Upper lobe of left lung (tissue), 6 donors: ENCODE measurements around the gene CDH15. TPM values are rescaled to one million over a fixed set of nuclear protein-coding genes. Genes with fewer than 3 reads are reported as not detected.

Source experiments
- ATAC-seq, 2 donors: fragments of 200-7000 bp; cut with Tn5 transposase; one replicate each; pipeline ENCODE4 v1.9.1; 2022; ENCODE audit warnings: mild to moderate bottlenecking in 2 of 2, moderate library complexity in 2 of 2; ENCODE audit not compliant: low FRiP score in 2 of 2
- DNase-seq, 2 donors: peaks; one replicate each; pipeline ENCODE4 v3.0.0-alpha.2; 2019 to 2020
- H3K27ac ChIP-seq, 4 donors: fragments of 200-600 bp; sonication (generic); one replicate each; pipeline ENCODE4 v1.5.1; 2016 to 2019
- H3K27me3 ChIP-seq, 4 donors: fragments of 200-600 bp; sonication (generic); one replicate each; pipeline ENCODE4 v1.5.1; 2017 to 2019
- H3K36me3 ChIP-seq, 4 donors: fragments of 200-600 bp; sonication (generic); one replicate each; pipeline ENCODE4 v1.5.1; 2016 to 2019
- H3K4me1 ChIP-seq, 4 donors: fragments of 200-600 bp; sonication (generic); one replicate each; pipeline ENCODE4 v1.5.1; 2018 to 2019
- H3K4me3 ChIP-seq, 4 donors: fragments of 200-600 bp; sonication (generic); one replicate each; pipeline ENCODE4 v1.5.1; 2017 to 2019; ENCODE audit warnings: mild to moderate bottlenecking in 2 of 4, moderate library complexity in 1 of 4
- H3K9me3 ChIP-seq, 4 donors: fragments of 200-600 bp; sonication (generic); one replicate each; pipeline ENCODE4 v1.5.1; 2018 to 2019
- CTCF ChIP-seq, 6 experiments: fragments of 450-650 bp in 4 of 6; fragments of 200-600 bp in 2 of 6; sonication (generic) in 2 of 6; IDR thresholded peaks; one replicate each; pipeline ENCODE4 v1.5.1; 2016 to 2019; ENCODE audit warnings: antibody characterized with exemption in 6 of 6
- EP300 ChIP-seq, 4 donors: sonication (generic); formaldehyde crosslinking; IDR thresholded peaks; one replicate each; pipeline ENCODE4 v1.5.1; 2017; ENCODE audit warnings: antibody characterized with exemption in 4 of 4, control low read depth in 2 of 4
- POLR2A ChIP-seq, 4 donors: fragments of 450-650 bp; IDR thresholded peaks; one replicate each; pipeline ENCODE4 v1.5.1; 2016 to 2017; ENCODE audit warnings: antibody characterized with exemption in 4 of 4, mild to moderate bottlenecking in 2 of 4
- POLR2AphosphoS5 ChIP-seq, 2 donors: sonication (generic); formaldehyde crosslinking; IDR thresholded peaks; one replicate each; pipeline ENCODE4 v1.5.1; 2017; ENCODE audit warnings: antibody characterized with exemption in 2 of 2
- WGBS, 2 donors: methylation state at CpG; one replicate each; pipeline ENCODE4 v1.1.5; 2017 to 2018; 5-methylcytosine and 5-hydroxymethylcytosine counted together
- total RNA-seq, 6 donors: library from RNA; depleted of rRNA in 4 of 6; stranded (reverse); fragments of >200 nt in 4 of 6; gene quantifications; one replicate each; pipeline versions ENCODE4 v1.1.0 to v1.2.1, GENCODE V29; 2016 to 2021
- donor health status: DM: no; HTN: no; CAD: no; lungs with moderate emphysema.
- donor health status: DM: no; HTN: yes; CAD: no; lungs with severe emphysema.

Gene CDH15
- 1 to 10 TPM in 3 of 6 donors, under 1 TPM in 3; 0.39 to 4.2 (median 1.2) TPM for total RNA-seq

- peak; percentile 96 to 99 for DNase-seq
- peak; percentile 87 to 93 for ATAC-seq
- WGBS, 2 donors: 3 to 7% methylated on average over 29 to 37 of the region's 74 CpGs
- Histone ChIP-seq H3K27ac (no peak within 1 kb of the TSS), H3K9me3 (no peaks in the 10 kb centered on the region), H3K36me3 (no peaks in the 10 kb centered on the region), H3K4me1 (peaks cover 15 to 33% (median 23%) of the 10 kb centered on the region in 4 donors), H3K27me3 (peaks cover 0 to 11% (median 3%) of the 10 kb centered on the region in 4 donors), H3K4me3 (peak within 1 kb of the TSS in 3 of 4 donors; percentile 29 to 42 (median 41))
- TF ChIP-seq CTCF (IDR thresholded peaks at IDR 0.05) (no peak), EP300 (IDR thresholded peaks at IDR 0.05) (no peak), POLR2AphosphoS5 (IDR thresholded peaks at IDR 0.05) (no peak), POLR2A (IDR thresholded peaks at IDR 0.05) (no peak)
Observed at GRCh38 chr16:89171216-89172170, at the start of gene CDH15. CDH15 (plus strand) TSS chr16:89171748; CDS start chr16:89171832, 84 bp downstream.

GRCh38 chr16:89122322-89122851, 49.2 kb upstream of the CDH15 start:
- no peak overlapping the region for H3K4me3 ChIP-seq
- peaks cover 5 to 68% (median 45%) of the 10 kb centered on the region in 4 donors for H3K36me3 ChIP-seq
- H3K27me3 ChIP-seq: no peaks in the 10 kb centered on the region
- peaks cover 0 to 11% (median 5%) of the 10 kb centered on the region in 4 donors for H3K4me1 ChIP-seq
- ATAC-seq: peak; percentile 35 to 69
- TF ChIP-seq EP300 (IDR thresholded peaks at IDR 0.05) (no peak), POLR2A (IDR thresholded peaks at IDR 0.05) (no peak), CTCF (IDR thresholded peaks at IDR 0.05) (no peak), POLR2AphosphoS5 (IDR thresholded peaks at IDR 0.05) (no peak)
- DNase-seq: peak; percentile 70 to 83
- 72 to 84% methylated on average over 10 to 11 of the region's 11 CpGs for WGBS, 2 donors
- no peaks in the 10 kb centered on the region for H3K9me3 ChIP-seq
- H3K27ac ChIP-seq: peak overlapping the region in 3 of 4 donors; percentile 3 to 61 (median 50)

GRCh38 chr16:89123001-89123830, 48.3 kb upstream of the CDH15 start:
- peak in 1 of 2 donors; percentile 57 for DNase-seq
- Histone ChIP-seq H3K9me3 (no peaks in the 10 kb centered on the region), H3K27ac (peak overlapping the region in 2 of 4 donors; percentile 35 to 50), H3K4me1 (peaks cover 0 to 11% (median 5%) of the 10 kb centered on the region in 4 donors), H3K27me3 (no peaks in the 10 kb centered on the region), H3K4me3 (no peak overlapping the region), H3K36me3 (peaks cover 5 to 60% (median 40%) of the 10 kb centered on the region in 4 donors)
- no peak for ATAC-seq
- 83 to 84% methylated on average over 10 to 20 of the region's 25 CpGs for WGBS, 2 donors
- TF ChIP-seq POLR2A (IDR thresholded peaks at IDR 0.05): no peak
- no peak for TF ChIP-seq CTCF (IDR thresholded peaks at IDR 0.05)
- no peak for TF ChIP-seq EP300 (IDR thresholded peaks at IDR 0.05)
- no peak for TF ChIP-seq POLR2AphosphoS5 (IDR thresholded peaks at IDR 0.05)

GRCh38 chr16:89123831-89124100, 47.8 kb upstream of the CDH15 start:
- Histone ChIP-seq H3K4me3 (no peak overlapping the region), H3K27me3 (no peaks in the 10 kb centered on the region), H3K9me3 (no peaks in the 10 kb centered on the region), H3K36me3 (peaks cover 5 to 54% (median 37%) of the 10 kb centered on the region in 4 donors), H3K4me1 (peaks cover 0 to 11% (median 5%) of the 10 kb centered on the region in 4 donors), H3K27ac (peak overlapping the region in 1 of 4 donors; percentile 35)
- ATAC-seq (no peak), DNase-seq (no peak)
- WGBS, 2 donors: 93 to 94% methylated on average over 10 to 12 of the region's 12 CpGs
- TF ChIP-seq EP300 (IDR thresholded peaks at IDR 0.05) (no peak), CTCF (IDR thresholded peaks at IDR 0.05) (no peak), POLR2A (IDR thresholded peaks at IDR 0.05) (no peak), POLR2AphosphoS5 (IDR thresholded peaks at IDR 0.05) (no peak)
